ENCODE measurements around the gene RPS29.

Gene RPS29

DNA sequence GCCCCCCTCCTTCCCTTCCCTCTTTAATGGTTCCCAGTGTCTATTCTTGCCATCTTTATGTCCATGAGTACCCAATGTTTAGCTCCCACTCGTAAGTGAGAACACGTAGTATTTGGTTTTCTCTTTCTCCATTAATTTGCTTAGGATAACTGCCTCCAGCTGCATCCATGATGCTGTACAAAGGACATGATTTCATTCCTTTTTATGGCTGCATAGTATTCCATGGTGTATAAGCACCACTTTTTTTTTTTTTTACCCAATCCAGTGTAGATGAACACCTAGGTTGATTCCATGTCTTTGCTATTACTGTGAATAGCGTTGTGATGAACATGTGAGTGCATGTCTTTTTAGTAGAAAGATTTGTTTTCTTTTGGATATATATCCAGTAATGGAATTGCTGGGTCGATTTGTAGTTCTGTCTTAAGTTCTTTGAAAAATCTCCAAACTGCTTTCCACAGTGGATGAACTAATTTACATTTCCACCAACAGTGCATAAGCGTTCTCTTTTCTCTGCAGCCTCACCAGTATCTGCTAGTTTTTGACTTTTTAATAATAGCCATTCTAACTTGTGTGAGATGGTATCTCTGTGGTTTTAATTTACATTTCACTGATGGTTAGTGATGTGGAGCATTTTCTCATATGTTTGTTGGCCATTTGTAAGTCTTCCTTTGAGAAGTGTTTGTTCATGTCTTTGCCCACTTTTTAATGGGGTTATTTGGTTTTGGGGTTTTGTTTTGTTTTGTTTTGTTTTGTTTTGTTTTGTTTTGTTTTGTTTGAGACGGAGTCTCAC lies 26.0 kb downstream of the RPS29 start:
- H3K9me3 ChIP-seq (ENCODE audit: severe bottlenecking): no peaks in the 10 kb centered on the region

DNA sequence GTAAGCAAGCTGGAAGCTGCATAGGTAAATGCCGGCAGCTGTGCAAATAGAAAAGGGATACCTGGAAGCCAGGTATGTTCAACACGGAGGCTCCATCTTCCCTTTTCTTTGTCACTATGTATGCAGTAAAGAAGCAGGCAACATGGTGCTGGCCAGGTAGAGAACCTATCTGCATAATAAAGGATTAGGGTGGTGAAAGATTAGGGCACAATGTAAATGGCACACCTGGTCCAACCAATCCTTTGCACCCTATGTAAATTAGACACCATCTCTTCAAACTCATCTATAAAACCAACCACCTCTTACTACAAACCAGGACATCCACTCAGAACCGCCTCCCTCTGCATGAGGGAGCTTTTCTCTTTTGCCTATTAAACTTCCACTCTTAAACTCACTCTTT lies 32.3 kb downstream of the RPS29 start:
- no peak overlapping the region for H3K27ac ChIP-seq (ENCODE audit: poor library complexity, severe bottlenecking)
- DNase-seq (ENCODE audit: low spot score): no peak
- no peak overlapping the region for H3K4me3 ChIP-seq (ENCODE audit: severe bottlenecking)
- no peaks in the 10 kb centered on the region for H3K4me1 ChIP-seq (ENCODE audit: insufficient read depth, poor library complexity, severe bottlenecking)
- TF ChIP-seq, protein P1, sequence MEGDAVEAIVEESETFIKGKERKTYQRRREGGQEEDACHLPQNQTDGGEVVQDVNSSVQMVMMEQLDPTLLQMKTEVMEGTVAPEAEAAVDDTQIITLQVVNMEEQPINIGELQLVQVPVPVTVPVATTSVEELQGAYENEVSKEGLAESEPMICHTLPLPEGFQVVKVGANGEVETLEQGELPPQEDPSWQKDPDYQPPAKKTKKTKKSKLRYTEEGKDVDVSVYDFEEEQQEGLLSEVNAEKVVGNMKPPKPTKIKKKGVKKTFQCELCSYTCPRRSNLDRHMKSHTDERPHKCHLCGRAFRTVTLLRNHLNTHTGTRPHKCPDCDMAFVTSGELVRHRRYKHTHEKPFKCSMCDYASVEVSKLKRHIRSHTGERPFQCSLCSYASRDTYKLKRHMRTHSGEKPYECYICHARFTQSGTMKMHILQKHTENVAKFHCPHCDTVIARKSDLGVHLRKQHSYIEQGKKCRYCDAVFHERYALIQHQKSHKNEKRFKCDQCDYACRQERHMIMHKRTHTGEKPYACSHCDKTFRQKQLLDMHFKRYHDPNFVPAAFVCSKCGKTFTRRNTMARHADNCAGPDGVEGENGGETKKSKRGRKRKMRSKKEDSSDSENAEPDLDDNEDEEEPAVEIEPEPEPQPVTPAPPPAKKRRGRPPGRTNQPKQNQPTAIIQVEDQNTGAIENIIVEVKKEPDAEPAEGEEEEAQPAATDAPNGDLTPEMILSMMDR (IDR thresholded peaks at IDR 0.05; ENCODE audit: poor library complexity, severe bottlenecking): no peak
- no peaks in the 10 kb centered on the region for H3K36me3 ChIP-seq (ENCODE audit: low read depth)
- no peak for ATAC-seq (ENCODE audit: low read depth)
- H3K27me3 ChIP-seq (ENCODE audit: insufficient read depth, poor library complexity, severe bottlenecking): no peaks in the 10 kb centered on the region
- no peaks in the 10 kb centered on the region for H3K9me3 ChIP-seq (ENCODE audit: severe bottlenecking)

More for the DNA sequence above, 26.0 kb downstream of the RPS29 start:
- no peak for ATAC-seq (ENCODE audit: low read depth)
- no peak overlapping the region for H3K4me3 ChIP-seq (ENCODE audit: severe bottlenecking)
- TF ChIP-seq, protein P1 (IDR thresholded peaks at IDR 0.05; ENCODE audit: poor library complexity, severe bottlenecking): no peak
- no peaks in the 10 kb centered on the region for H3K27me3 ChIP-seq (ENCODE audit: insufficient read depth, poor library complexity, severe bottlenecking)
- H3K36me3 ChIP-seq (ENCODE audit: low read depth): no peaks in the 10 kb centered on the region
- no peaks in the 10 kb centered on the region for H3K4me1 ChIP-seq (ENCODE audit: insufficient read depth, poor library complexity, severe bottlenecking)
- no peak for DNase-seq (ENCODE audit: low spot score)
- H3K27ac ChIP-seq (ENCODE audit: poor library complexity, severe bottlenecking): no peak overlapping the region

DNA sequence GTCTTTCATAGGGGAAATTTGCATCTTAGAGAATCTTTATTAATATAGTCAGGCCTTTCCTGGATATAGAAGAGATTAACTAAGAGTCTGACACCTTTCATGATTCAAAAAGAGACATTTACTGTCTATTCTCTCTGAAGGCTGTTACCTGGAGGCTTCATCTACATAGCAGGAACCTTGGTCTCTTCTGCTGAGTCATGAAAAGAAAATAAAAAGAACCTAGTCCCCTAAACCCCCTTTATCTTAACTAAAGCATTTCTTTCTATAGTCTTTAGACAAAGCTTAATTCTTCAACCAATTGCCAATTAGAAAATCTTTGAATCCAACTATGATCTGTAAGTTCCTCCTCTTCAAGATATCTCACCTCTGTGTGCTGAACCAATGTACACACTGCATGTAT lies 33.1 kb downstream of the RPS29 start:
- ATAC-seq (ENCODE audit: low read depth) (no peak), DNase-seq (ENCODE audit: low spot score) (no peak)
- H3K4me3 ChIP-seq (ENCODE audit: severe bottlenecking): no peak overlapping the region
- no peaks in the 10 kb centered on the region for H3K4me1 ChIP-seq (ENCODE audit: insufficient read depth, poor library complexity, severe bottlenecking)
- no peaks in the 10 kb centered on the region for H3K27me3 ChIP-seq (ENCODE audit: insufficient read depth, poor library complexity, severe bottlenecking)
- no peaks in the 10 kb centered on the region for H3K36me3 ChIP-seq (ENCODE audit: low read depth)
- no peaks in the 10 kb centered on the region for H3K9me3 ChIP-seq (ENCODE audit: severe bottlenecking)
- TF ChIP-seq, protein P1 (IDR thresholded peaks at IDR 0.05; ENCODE audit: poor library complexity, severe bottlenecking): no peak
- H3K27ac ChIP-seq (ENCODE audit: poor library complexity, severe bottlenecking): no peak overlapping the region

DNA sequence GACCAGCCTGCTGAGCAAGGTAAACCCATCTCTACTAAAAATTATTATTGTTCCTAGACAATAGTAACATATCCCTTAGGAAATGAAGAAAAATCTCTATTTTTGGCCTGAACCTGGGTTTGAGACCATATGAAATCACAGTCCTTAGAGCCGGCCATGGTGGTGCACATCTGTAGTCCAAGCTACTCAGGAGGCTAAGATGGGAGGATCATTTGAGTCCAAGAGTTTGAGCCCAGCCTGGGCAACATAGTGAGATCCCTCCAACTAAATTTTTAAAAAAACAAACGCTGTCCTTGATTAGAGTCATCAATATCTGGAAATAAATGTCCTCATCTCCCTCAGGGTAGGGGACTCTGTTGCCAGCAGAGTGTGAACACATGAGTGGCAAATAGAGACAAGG lies 34.6 kb downstream of the RPS29 start:
- TF ChIP-seq, protein P1 (IDR thresholded peaks at IDR 0.05; ENCODE audit: poor library complexity, severe bottlenecking): no peak
- Histone ChIP-seq H3K4me1 (ENCODE audit: insufficient read depth, poor library complexity, severe bottlenecking) (no peaks in the 10 kb centered on the region), H3K27me3 (ENCODE audit: insufficient read depth, poor library complexity, severe bottlenecking) (no peaks in the 10 kb centered on the region), H3K9me3 (ENCODE audit: severe bottlenecking) (no peaks in the 10 kb centered on the region), H3K4me3 (ENCODE audit: severe bottlenecking) (no peak overlapping the region), H3K27ac (ENCODE audit: poor library complexity, severe bottlenecking) (no peak overlapping the region), H3K36me3 (ENCODE audit: low read depth) (no peaks in the 10 kb centered on the region)
- no peak for ATAC-seq (ENCODE audit: low read depth)
- no peak for DNase-seq (ENCODE audit: low spot score)
